K562 (cell line): ENCODE data around the gene C2orf42. TPM values are rescaled to one million over a fixed set of nuclear protein-coding genes. Genes with fewer than 3 reads are reported as not detected.

Experiments
- CBX2 ChIP-seq: fragments of 200-600 bp; sonication (generic); IDR thresholded peaks from one replicate; pipeline ENCODE4 v1.6.1; 2012; ENCODE audit warnings: mild to moderate bottlenecking, low read length, inconsistent platforms; ENCODE audit not compliant: insufficient read depth, poor library complexity, severe bottlenecking
- GTF2F1 ChIP-seq: IDR thresholded peaks from 2 replicates; pipeline ENCODE4 v1.6.1; 2011; ENCODE audit warnings: low read depth, low read length, improper control_type of control experiment
- HNRNPLL ChIP-seq: fragments of 200-400 bp; formaldehyde crosslinking; IDR thresholded peaks from 2 replicates; pipeline ENCODE4 v1.6.1; 2017; ENCODE audit warnings: low read length, low read depth, mild to moderate bottlenecking; ENCODE audit not compliant: poor library complexity, severe bottlenecking
- KAT7 ChIP-seq: sonication (generic); formaldehyde crosslinking; IDR thresholded peaks from 2 replicates; pipeline ENCODE4 v1.8.0; 2022; ENCODE audit warnings: missing genetic modification reagents, mild to moderate bottlenecking, borderline replicate concordance
- MTF1 ChIP-seq: fragments of 250-450 bp; sonication (Bioruptor Pico); IDR thresholded peaks from 2 replicates; pipeline ENCODE4 v1.9.0; 2021; ENCODE audit warnings: moderate library complexity, mild to moderate bottlenecking, inconsistent platforms, borderline replicate concordance
- NR3C1 ChIP-seq: sonication (generic); formaldehyde crosslinking; IDR thresholded peaks from 2 replicates; pipeline ENCODE4 v1.8.1; 2022; ENCODE audit warnings: missing genetic modification reagents
- PHB2 ChIP-seq: fragments of 450-650 bp; IDR thresholded peaks from 2 replicates; pipeline ENCODE4 v1.6.1; 2017; ENCODE audit warnings: low read depth
- POLR2A ChIP-seq: fragments of 450-650 bp; conservative IDR thresholded peaks from 2 replicates; pipeline ENCODE4 v1.6.1; 2016
- POLR3G ChIP-seq: IDR thresholded peaks from 2 replicates; pipeline ENCODE4 v1.6.1; 2011; ENCODE audit not compliant: insufficient read length, insufficient replicate concordance; ENCODE audit errors: extremely low read depth
- PTBP1 ChIP-seq: fragments of 200-400 bp; formaldehyde crosslinking; IDR thresholded peaks from 2 replicates; pipeline ENCODE4 v1.6.1; 2017; ENCODE audit warnings: low read depth, low read length
- RAD21 ChIP-seq, 2 experiments: fragments of 250-450 bp in 1 of 2; fragments of 450-650 bp in 1 of 2; sonication (Bioruptor Pico) in 1 of 2; formaldehyde crosslinking in 1 of 2; IDR thresholded peaks in 1 of 2; conservative IDR thresholded peaks in 1 of 2; 2 replicates each; pipeline versions ENCODE4 v1.4.0 to v1.8.0; 2020 to 2022; ENCODE audit warnings: mild to moderate bottlenecking in 2 of 2, moderate library complexity in 1 of 2
- RBBP5 ChIP-seq: fragments of 200-600 bp; sonication (generic); IDR thresholded peaks from 2 replicates; pipeline ENCODE4 v1.6.1; 2012; ENCODE audit warnings: borderline replicate concordance, mild to moderate bottlenecking, low read length, control low read depth, inconsistent platforms; ENCODE audit not compliant: insufficient read depth, poor library complexity, severe bottlenecking
- RBM17 ChIP-seq: fragments of 200-400 bp; formaldehyde crosslinking; IDR thresholded peaks from 2 replicates; pipeline ENCODE4 v1.6.1; 2017; ENCODE audit warnings: low read depth, mild to moderate bottlenecking, low read length, borderline replicate concordance
- SMARCA4 ChIP-seq: fragments of 450-650 bp; IDR thresholded peaks from 2 replicates; pipeline ENCODE4 v1.6.1; 2016
- SOX6 ChIP-seq: fragments of 450-650 bp; IDR thresholded peaks from 2 replicates; pipeline ENCODE4 v1.6.1; 2014; ENCODE audit warnings: mild to moderate bottlenecking
- SP2 ChIP-seq: IDR thresholded peaks from 2 replicates; pipeline ENCODE4 v1.6.1; 2011; ENCODE audit warnings: mild to moderate bottlenecking, low read depth, low read length, moderate library complexity; ENCODE audit not compliant: poor library complexity, severe bottlenecking; ENCODE audit errors: extremely low read depth
- TCF7 ChIP-seq: sonication (generic); IDR thresholded peaks from 2 replicates; pipeline ENCODE4 v1.6.1; 2016; ENCODE audit warnings: antibody characterized with exemption, borderline replicate concordance
- ZFP30 ChIP-seq: fragments of 250-450 bp; sonication (Bioruptor Pico); IDR thresholded peaks from 2 replicates; pipeline ENCODE4 v1.8.0; 2022; ENCODE audit warnings: moderate library complexity, mild to moderate bottlenecking, inconsistent platforms, borderline replicate concordance
- ZNF184 ChIP-seq: sonication (generic); formaldehyde crosslinking; IDR thresholded peaks from 2 replicates; pipeline ENCODE4 v1.5.0; 2020; ENCODE audit warnings: missing genetic modification reagents
- ZNF224 ChIP-seq: sonication (generic); formaldehyde crosslinking; IDR thresholded peaks from 2 replicates; pipeline ENCODE4 v1.8.0; 2022; ENCODE audit warnings: mild to moderate bottlenecking, missing genetic modification reagents
- polyA plus RNA-seq, 8 experiments: library from polyadenylated mRNA; depleted of rRNA in 4 of 8; stranded (reverse) in 5 of 8; unstranded in 3 of 8; fragments of >200 nt; fragmentation: Nextera tagmentation in 2 of 8; fragmentation: Illumina TruSeq in 1 of 8; extraction: Ambion mirVana in 2 of 8; extraction: Trizol in 1 of 8; gene quantifications; 2 replicates each; pipeline versions ENCODE4 v1.2.1 to v1.2.3, GENCODE V29; 2011 to 2014; ENCODE audit warnings: inconsistent platforms in 1 of 8, missing spikeins in 1 of 8
- total RNA-seq, 7 experiments: library from RNA; depleted of rRNA in 6 of 7; stranded (reverse); fragments of >200 nt in 6 of 7; fragmentation: Illumina TruSeq in 2 of 7; extraction: Trizol in 2 of 7; gene quantifications; 2 replicates each; pipeline versions ENCODE4 v1.2.1 to v1.2.3, GENCODE V29; 2011 to 2021; ENCODE audit warnings: low replicate concordance in 1 of 7
- TF ChIP-seq, protein P1 (sequence below): fragments of 250-450 bp; sonication (Bioruptor Pico); IDR thresholded peaks from 2 replicates; pipeline ENCODE4 v1.9.0; 2021; ENCODE audit warnings: mild to moderate bottlenecking, inconsistent platforms
- TF ChIP-seq, protein P2 (sequence below): fragments of 250-450 bp; sonication (Bioruptor Pico); IDR thresholded peaks from 2 replicates; pipeline ENCODE4 v1.5.0; 2021
- TF ChIP-seq, protein P3 (sequence below): fragments of 250-450 bp; sonication (Bioruptor Pico); IDR thresholded peaks from 2 replicates; pipeline ENCODE4 v1.8.0; 2022; ENCODE audit warnings: moderate library complexity, mild to moderate bottlenecking, inconsistent platforms

Gene C2orf42
- total and polyA plus RNA-seq, 9 of the 15 experiments (the other 6 are each of a cell fraction or from before 2014, with no cell fraction given): 4.6 to 10.9 (median 7.5) TPM

DNA sequence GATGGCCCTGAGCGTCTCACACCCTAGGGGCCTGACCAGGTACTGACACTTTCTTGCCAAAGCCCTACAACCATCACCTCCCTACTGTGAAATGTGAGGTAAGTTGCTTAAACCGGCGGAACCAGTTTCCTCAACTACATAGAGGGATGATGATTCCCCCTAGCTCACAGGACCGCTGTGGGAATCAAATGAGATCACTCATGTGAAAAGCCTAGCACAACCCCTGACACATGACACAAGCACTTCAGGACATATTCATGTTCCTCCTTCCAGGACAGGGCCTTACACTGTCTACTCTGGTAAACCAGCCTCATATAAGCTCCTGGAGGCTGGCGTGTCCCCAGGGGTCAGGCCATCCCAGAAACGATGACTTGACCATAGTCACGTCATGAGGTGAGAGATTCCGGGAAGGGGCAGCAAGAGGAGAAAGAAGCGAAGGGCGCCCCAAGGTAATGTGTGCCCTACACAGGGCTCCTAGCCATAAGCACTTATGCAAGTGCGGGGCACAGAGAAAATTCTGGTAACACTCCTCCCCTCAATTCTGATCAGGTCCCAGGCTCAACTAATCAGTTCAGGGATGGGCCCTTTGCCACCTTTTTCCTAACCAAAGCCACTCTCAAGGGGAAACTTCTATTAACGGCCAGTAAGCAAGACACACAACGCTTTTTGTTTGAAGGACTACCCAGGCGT is 49.5 kb downstream of the C2orf42 start (continued):
- no peak for TF ChIP-seq POLR3G
- TF ChIP-seq CBX2: no peak
- 0 out of 2 replicates have a peak, but pooled peaks have one; percentile 11 for TF ChIP-seq SOX6
- no peak; the same call in 1 of the 2 replicates for TF ChIP-seq POLR2A
- no peak for TF ChIP-seq ZFP30 (CRISPR knock-in tag)
- TF ChIP-seq, protein P1, sequence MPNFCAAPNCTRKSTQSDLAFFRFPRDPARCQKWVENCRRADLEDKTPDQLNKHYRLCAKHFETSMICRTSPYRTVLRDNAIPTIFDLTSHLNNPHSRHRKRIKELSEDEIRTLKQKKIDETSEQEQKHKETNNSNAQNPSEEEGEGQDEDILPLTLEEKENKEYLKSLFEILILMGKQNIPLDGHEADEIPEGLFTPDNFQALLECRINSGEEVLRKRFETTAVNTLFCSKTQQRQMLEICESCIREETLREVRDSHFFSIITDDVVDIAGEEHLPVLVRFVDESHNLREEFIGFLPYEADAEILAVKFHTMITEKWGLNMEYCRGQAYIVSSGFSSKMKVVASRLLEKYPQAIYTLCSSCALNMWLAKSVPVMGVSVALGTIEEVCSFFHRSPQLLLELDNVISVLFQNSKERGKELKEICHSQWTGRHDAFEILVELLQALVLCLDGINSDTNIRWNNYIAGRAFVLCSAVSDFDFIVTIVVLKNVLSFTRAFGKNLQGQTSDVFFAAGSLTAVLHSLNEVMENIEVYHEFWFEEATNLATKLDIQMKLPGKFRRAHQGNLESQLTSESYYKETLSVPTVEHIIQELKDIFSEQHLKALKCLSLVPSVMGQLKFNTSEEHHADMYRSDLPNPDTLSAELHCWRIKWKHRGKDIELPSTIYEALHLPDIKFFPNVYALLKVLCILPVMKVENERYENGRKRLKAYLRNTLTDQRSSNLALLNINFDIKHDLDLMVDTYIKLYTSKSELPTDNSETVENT (CRISPR knock-in tag): no peak
- no peak for TF ChIP-seq ZNF184 (CRISPR knock-in tag)
- TF ChIP-seq PHB2: no peak
- no peak for TF ChIP-seq TCF7
- no peak for TF ChIP-seq KAT7 (CRISPR knock-in tag)
- no peak for TF ChIP-seq HNRNPLL
- no peak for TF ChIP-seq SMARCA4
- TF ChIP-seq GTF2F1: no peak
- TF ChIP-seq, protein P2, sequence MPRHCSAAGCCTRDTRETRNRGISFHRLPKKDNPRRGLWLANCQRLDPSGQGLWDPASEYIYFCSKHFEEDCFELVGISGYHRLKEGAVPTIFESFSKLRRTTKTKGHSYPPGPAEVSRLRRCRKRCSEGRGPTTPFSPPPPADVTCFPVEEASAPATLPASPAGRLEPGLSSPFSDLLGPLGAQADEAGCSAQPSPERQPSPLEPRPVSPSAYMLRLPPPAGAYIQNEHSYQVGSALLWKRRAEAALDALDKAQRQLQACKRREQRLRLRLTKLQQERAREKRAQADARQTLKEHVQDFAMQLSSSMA (CRISPR knock-in tag): no peak
- TF ChIP-seq RAD21 (CRISPR knock-in tag; conservative IDR thresholded peaks at IDR 0.05 in 1 of 2, IDR thresholded peaks at IDR 0.05 in 1 of 2): peak in 1 of 2 experiments; percentile 49; a peak in 3 of 4 replicates
- TF ChIP-seq, protein P3, sequence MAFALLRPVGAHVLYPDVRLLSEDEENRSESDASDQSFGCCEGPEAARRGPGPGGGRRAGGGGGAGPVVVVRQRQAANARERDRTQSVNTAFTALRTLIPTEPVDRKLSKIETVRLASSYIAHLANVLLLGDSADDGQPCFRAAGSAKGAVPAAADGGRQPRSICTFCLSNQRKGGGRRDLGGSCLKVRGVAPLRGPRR: no peak
- TF ChIP-seq NR3C1 (CRISPR knock-in tag): no peak
- TF ChIP-seq MTF1: 0 out of 2 replicates have a peak, but pooled peaks have one; percentile 8
- no peak for TF ChIP-seq SP2
- no peak for TF ChIP-seq ZNF224 (CRISPR knock-in tag)
- TF ChIP-seq RBBP5: no peak
- TF ChIP-seq PTBP1: no peak
- TF ChIP-seq RBM17: no peak
